HG02623 (cell line): ENCODE measurements around the gene EFCAB5.
"Not testable (repeated sequence)": the region's sequence is repeated elsewhere in the genome, so short reads cannot be mapped to it uniquely, and the experiment has no call there.

Source experiments
- ATAC-seq: cut with Tn5 transposase; IDR thresholded peaks from one replicate; pipeline ENCODE4 v1.9.1; 2021; ENCODE audit warnings: moderate library complexity; ENCODE audit not compliant: unreplicated experiment

EFCAB5 gene

DNA sequence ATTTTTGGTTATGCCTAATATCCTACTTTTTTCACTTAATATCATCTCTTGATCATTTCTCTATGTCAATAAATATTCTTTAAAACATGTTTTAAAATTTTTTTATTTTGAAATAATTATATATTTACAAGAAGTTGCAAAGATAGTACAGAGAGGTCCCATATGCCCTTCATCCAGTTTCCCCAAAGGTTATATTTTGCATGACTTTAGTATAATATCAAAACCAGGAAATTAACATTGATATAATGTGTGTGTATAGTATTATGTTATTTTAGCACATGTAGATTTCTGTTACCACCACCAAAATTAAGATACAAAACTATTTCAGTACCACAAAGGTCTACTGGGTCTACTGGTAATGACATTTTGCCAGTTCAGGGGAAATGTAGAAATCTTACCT lies 60.7 kb downstream of the EFCAB5 start:
- no peak for ATAC-seq

- no peak for ATAC-seq
Measured at GRCh38 chr17:30005709-30006320, 64.4 kb downstream of the EFCAB5 start.

DNA sequence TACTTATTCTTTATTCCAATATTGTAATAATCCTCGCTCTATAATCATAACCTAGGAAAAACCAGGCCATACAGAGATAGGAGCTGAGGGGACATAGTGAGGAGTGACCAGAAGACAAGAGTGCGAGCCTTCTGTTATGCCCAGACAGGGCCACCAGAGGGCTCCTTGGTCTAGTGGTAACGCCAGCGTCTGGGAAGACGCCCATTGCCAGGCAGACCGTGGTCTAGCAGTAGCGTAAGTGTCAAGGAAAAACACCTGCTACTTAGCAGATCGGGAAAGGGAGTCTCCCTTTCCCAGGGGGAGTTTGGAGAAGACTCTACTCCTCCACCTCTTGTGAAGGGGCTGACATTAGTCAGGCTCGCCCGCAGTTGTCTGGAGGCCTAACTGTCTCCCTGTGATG lies 70.5 kb downstream of the EFCAB5 start:
- ATAC-seq: not testable (repeated sequence)

DNA sequence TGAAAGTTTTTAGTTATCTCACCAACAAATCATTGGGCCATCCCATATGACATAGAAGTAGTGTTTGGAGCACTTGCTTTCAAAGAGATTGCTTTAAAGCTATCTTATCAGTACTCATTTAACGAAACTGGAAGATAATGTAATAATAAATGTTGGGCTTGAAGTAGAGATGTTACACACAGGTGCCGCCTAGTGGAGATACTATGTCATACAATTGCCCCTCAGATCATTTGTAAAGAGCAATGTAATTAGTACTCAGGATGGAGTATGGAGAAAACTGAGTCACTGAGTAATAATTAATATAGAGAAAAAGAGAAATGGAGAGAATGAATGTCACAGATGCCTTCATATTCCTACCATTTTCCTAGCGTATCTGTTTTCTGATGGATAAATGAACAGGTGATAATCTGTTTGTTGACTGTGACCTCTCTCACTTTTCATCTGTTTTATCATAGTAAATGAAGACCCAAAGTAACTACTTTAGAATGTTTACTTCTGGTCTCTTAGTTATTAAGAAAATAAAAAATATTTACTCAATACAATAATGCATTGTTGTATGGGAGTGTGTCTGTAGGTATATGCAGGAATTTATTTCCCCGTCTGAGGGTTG lies 80.4 kb downstream of the EFCAB5 start:
- ATAC-seq: no peak

GRCh38 chr17:30025325-30025724 lies 83.9 kb downstream of the EFCAB5 start:
- ATAC-seq: not testable (repeated sequence)

DNA sequence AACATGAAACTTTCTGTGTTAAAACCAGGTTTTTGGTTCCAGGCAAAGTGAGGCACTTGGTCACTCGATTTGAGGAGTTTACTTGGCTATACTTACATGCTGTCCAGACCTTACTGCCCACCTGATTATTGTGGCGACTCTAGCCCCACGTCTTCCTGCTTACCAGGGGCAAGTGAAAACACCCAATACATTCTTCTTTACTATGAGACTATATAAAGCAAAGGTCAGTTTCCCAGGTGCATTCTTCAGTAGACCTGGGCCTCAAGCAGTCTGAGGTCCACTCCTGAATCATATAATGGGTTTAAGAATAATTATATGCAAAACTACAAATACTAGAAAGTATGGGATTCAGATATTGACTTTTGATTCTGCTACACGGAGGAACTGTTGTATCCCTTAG lies 86.2 kb downstream of the EFCAB5 start:
- no peak for ATAC-seq

DNA sequence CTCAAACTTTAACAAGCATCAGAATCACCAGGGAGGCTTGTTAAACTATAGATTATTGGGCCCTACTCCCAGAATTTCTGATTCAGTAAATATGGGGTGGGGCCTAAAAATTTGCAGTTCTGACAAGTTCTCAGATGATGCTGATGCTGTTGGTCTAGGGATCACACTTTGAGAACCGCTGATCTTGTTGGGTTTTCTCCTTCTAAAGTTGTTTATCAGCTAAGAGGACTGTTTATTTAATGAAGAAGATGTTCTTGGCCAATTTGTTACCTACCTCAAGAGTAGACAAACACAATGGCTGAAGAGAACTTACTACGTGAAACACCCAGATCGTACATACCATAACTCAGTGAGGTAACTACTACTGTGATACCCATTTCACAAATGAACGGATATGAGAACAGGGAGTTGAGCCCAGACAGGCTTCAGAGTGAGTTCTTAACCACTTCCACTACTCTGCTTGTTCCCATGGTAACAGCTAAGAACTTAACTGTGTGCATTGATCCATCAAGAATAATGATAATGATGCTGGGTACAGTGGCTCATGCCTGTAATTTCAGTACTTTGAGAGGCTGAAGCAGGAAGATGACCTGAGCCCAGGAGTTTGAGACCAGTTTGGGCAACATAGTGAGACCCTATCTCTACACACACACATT lies 89.9 kb downstream of the EFCAB5 start:
- no peak for ATAC-seq

GRCh38 chr17:30035369-30035768 lies 93.9 kb downstream of the EFCAB5 start:
- no peak for ATAC-seq

DNA sequence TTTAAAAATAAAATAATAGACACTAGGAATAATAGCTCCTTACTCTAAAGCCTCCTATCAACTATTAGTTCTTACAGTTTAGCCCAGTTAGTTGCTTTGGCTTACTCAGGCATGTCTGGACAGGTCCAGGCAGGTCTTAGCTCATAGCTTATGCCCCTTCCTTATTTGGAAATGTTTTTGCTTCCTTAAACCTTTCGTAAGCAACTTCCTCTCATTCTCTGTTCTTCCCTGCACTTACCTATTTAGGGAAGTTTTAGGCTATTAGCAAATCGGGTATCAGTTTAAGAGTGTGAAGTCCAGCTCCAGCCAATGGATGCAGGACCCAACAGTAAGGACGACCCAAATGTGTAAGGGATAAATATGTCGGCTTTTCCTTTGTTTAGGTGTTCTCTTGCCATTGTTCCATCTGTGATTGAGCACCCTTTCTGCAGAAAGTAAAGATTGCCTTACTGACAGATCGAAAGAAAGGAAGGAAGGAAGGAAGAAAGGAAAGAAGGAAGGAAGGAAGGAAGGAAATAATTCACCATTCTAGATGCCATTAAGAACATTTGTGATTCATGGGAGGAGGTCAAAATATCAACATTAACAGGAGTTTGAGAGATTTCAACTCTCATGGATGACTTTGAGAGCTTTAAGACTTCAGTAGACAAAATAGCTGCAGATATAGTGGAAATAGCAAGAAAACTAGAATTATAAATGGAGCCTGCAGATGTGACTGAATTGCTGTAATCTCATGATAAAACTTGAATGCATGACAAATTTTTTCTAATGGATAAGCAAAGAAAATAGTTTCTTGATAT lies 99.5 kb downstream of the EFCAB5 start:
- ATAC-seq: not testable (repeated sequence)

DNA sequence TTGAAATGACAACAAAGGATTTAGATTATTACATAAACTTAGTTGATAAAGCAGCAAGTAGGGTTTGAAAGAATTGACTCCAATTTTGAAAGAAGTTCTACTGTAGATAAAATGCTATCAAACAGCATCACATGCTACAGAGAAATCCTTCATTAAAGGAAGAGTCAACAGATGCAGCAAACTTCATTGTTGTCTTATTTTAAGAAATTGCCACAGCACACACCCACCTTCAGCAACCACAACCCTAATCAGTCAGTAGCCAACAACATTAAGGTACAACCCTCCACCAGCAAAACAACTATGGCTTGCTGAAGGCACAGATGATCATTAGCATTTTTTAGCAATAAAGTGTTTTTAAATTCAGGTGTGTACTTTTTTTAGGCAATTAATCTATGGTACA lies 100.1 kb downstream of the EFCAB5 start:
- no peak for ATAC-seq

DNA sequence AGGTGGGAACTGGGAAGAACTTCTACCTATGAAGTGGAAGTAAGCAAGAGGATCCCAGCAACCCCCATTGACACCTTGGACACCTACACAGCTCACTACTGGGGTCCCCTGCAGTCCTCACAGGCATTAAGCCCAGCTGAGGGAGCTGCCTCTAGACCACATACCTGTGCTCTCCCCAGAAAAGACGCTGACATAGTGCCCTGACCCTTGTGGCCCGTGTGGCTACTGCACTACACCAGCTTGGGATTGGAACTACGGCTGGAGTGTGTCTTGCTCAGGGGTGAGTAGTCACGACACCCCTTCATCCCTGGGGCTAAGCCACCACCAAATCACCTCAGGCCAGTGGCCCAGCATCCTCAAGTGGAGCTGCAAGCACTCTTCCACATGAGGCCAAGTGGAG lies 120.9 kb downstream of the EFCAB5 start:
- no peak for ATAC-seq

- no peak for ATAC-seq
Measured at GRCh38 chr17:30064738-30065137, 123.3 kb downstream of the EFCAB5 start.

DNA sequence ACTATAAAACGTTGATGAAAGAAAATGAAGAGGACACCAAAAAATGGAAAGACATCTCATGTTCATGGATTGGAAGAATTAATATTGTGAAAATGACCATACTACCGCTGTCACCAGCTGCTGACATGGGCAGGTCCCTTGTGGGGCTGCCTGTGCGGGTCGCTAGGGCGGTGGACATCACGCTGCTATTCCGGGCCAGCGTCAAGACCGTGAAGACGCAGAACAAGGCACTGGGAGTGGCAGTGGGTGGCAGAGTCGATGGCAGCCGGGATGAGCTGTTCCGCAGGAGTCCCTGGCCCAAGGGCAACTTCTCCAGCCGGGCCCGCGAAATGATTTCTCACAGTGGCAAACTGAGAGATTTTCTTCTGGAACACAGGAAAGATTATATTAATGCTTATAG lies 127.0 kb downstream of the EFCAB5 start:
- no peak for ATAC-seq

DNA sequence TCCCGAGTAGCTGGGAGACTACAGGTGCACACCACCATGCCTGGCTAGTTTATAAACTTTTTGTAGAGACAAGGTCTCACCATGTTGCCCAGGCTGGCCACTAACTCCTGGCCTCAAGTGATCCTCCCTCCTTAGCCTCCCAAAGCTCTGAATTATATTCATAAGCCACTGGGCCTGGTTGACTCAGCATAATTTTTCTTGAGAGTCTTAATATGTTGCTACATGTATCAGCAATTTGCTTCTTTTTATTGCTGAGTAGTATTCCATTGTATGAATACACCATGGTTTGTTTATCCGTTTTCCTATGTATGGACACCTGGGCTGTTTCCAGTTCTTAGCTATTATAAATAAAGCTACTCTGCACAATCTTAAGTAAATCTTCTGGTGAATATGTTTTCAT lies 132.8 kb downstream of the EFCAB5 start:
- no peak for ATAC-seq

DNA sequence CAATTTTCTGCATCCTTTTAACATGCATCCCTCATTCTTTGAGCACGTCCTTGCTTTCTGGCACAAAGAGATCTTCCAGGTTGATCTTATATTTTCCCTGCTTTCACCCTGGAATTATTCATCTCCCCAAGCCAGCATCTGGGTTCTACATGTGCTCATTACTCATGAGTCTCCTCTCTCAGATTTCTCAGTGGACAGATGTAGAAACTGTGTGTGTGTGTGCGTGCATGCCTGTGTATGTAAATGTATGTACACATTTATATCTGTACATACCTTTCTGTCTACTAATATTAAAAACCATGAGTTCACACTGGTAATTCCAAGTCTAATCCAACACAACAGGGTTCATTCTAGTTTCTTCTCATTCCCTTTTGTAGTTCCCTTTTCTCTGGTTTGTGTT lies 133.3 kb downstream of the EFCAB5 start:
- ATAC-seq: no peak

DNA sequence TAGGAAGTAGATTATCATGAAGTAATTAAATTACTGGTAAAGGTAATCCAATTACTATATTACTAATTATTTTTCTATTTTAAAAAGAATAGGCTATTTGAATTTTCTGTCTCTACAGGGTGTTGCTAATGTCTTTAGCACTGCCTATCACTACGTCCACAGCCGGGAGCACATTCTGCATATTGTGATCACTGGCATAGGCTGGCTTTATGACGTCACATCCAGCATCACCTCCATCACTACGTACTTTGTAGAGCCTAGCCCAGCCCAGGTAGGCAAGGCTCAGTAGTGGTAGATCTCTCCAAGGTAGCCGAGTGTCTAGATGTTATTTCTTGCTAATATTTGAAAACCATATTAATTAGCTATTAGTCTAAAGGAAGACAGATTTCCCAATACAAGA lies 141.3 kb downstream of the EFCAB5 start:
- ATAC-seq: no peak

DNA sequence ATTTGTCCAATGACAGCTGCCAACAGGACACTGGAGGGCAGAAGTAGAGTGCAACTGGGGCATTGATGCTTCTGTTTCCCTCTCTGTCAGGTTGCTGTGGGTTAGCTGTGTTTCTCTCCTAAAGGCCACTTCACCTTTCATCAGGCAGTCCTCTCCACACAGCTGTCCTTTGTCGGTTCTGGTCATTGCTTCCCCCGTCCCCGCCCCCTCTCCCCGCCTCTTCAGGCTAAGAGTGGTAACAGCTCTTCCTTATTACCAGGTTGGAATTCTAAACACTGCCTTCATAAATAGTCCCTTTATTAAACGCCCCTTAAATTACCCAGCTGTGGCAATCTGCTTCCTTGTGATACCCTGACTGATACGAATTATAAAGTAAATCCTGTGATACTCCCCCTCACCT lies 143.4 kb downstream of the EFCAB5 start:
- ATAC-seq: no peak

DNA sequence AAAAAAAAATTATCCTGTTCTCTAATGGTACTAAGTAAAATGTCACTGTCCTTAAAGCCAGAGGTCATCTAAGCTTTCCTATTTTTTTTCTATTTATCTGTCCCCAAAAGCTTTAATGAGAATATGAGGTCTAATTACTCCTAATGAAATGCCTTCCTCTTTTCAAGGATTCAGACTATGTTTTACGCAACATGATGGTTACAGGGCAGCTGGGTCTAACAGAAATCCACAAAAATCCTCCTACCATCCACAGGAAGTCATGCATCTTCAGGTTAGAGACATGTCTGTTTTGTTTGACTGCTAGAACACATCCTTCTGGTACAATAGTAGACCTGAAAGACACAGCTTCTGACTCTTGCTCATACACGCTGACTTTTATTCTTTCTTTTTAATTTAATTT lies 145.5 kb downstream of the EFCAB5 start:
- no peak for ATAC-seq

DNA sequence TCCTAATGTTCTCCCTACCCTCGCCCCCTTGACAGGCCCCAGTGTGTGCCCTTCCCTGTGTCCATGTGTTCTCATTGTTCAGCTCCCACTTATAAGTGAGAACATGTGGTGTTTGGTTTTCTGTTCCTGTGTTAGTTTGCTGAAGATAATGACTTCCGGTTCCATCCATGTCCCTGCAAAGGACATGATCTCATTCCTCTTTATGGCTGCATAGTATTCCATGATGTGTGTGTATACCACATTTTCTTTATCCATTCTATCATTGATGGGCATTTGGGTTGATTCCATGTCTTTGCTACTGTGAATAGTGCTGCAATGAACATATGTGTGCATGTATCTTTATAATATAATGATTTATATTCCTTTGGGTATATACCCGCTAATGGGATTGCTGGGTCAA lies 146.0 kb downstream of the EFCAB5 start:
- ATAC-seq: not testable (repeated sequence)

GRCh38 chr17:30091121-30091670 lies 149.8 kb downstream of the EFCAB5 start:
- ATAC-seq: no peak

GRCh38 chr17:30091771-30092170 lies 150.3 kb downstream of the EFCAB5 start:
- no peak for ATAC-seq
